HL-60/S4 treated with retinoic acid at 250 ng/mL for 4 days and 3 days (cell line): ENCODE results near the gene BHLHA15.

ENCODE experiments used
- in situ Hi-C: fragments of 300-500 bp; cut with MboI; formaldehyde crosslinking; loops from 2 replicates; pipeline ENCODE4 v1.7.0; 2022; ENCODE audit warnings: low sequenced_read_pairs

BHLHA15 gene

GRCh38 chr7:98186452-98187137 is 24.6 kb upstream of the BHLHA15 start:
- in situ Hi-C loops = loop anchor here (10.0 kb wide), 1 partner anchor 162 kb away; no protein-coding TSS in a partner anchor

- in situ Hi-C loops = loop anchor here (10.0 kb wide), 1 partner anchor 162 kb away; no protein-coding TSS in a partner anchor
Measured at GRCh38 chr7:98187138-98187502, 24.1 kb upstream of the BHLHA15 start.

GRCh38 chr7:98189559-98189958 is 21.7 kb upstream of the BHLHA15 start:
- in situ Hi-C loops = loop anchor here (10.0 kb wide), 1 partner anchor 165 kb away; no protein-coding TSS in a partner anchor

- in situ Hi-C loops = no loop called here
Measured at GRCh38 chr7:98191668-98192431, 19.4 kb upstream of the BHLHA15 start.

GRCh38 chr7:98192781-98193457 is 18.3 kb upstream of the BHLHA15 start:
- in situ Hi-C loops = no loop called here

- in situ Hi-C loops = no loop called here
Measured at GRCh38 chr7:98193474-98194180, 17.6 kb upstream of the BHLHA15 start.

- in situ Hi-C loops = no loop called here
Measured at GRCh38 chr7:98194186-98194585, 17.1 kb upstream of the BHLHA15 start.

- in situ Hi-C loops = no loop called here
Measured at GRCh38 chr7:98194672-98195457, 16.4 kb upstream of the BHLHA15 start.

GRCh38 chr7:98196706-98197605 is 14.3 kb upstream of the BHLHA15 start:
- in situ Hi-C loops = no loop called here

GRCh38 chr7:98199131-98199530 is 12.1 kb upstream of the BHLHA15 start:
- in situ Hi-C loops = no loop called here

- in situ Hi-C loops = no loop called here
Measured at GRCh38 chr7:98200364-98200763, 10.9 kb upstream of the BHLHA15 start.

GRCh38 chr7:98202367-98203195 is 8.7 kb upstream of the BHLHA15 start:
- in situ Hi-C loops = no loop called here

- in situ Hi-C loops = no loop called here
Measured at GRCh38 chr7:98203261-98203963, 7.8 kb upstream of the BHLHA15 start.

GRCh38 chr7:98203964-98204605 is 7.2 kb upstream of the BHLHA15 start:
- in situ Hi-C loops = no loop called here

- in situ Hi-C loops = no loop called here
Measured at GRCh38 chr7:98204670-98205069, 6.6 kb upstream of the BHLHA15 start.

GRCh38 chr7:98205162-98205845 is 5.9 kb upstream of the BHLHA15 start:
- in situ Hi-C loops = no loop called here
